Stimulated activated naive B cell treated with anti-CD40 and anti-IgM and Interleukin-4, amounts not matched to agents 10 μg/mL and 1 μg/mL and 100 μg/mL, for 72 hours (primary cell): ENCODE data around the gene PAK2.
"Not testable (repeated sequence)": the region's sequence is repeated elsewhere in the genome, so short reads cannot be mapped to it uniquely, and the experiment has no call there.

Source experiments
- ATAC-seq, 2 donors: fragments of 150-1000 bp; cut with Tn5 transposase; replicated peaks; 2 replicates each; pipeline ENCODE4 v1.10.0; 2021; ENCODE audit warnings: moderate library complexity in 1 of 2
- DNase-seq: peaks from one replicate; pipeline ENCODE4 v3.0.0; 2021
- H3K27ac Mint-ChIP-seq: one replicate; pipeline ENCODE4 v1.8.0; 2022; ENCODE audit warnings: mild to moderate bottlenecking, mixed read lengths
- H3K27me3 Mint-ChIP-seq, 2 donors: one replicate each; pipeline ENCODE4 v1.8.0; 2022; ENCODE audit warnings: mixed read lengths in 2 of 2
- H3K36me3 Mint-ChIP-seq, 2 donors: one replicate each; pipeline ENCODE4 v1.8.0; 2022; ENCODE audit warnings: mixed read lengths in 2 of 2, mild to moderate bottlenecking in 1 of 2
- H3K4me1 Mint-ChIP-seq, 2 donors: one replicate each; pipeline ENCODE4 v1.8.0; 2022; ENCODE audit warnings: mixed read lengths in 2 of 2, mild to moderate bottlenecking in 1 of 2
- H3K4me3 Mint-ChIP-seq, 2 donors: one replicate each; pipeline ENCODE4 v1.8.0; 2022; ENCODE audit warnings: mild to moderate bottlenecking in 2 of 2, mixed read lengths in 2 of 2, moderate library complexity in 1 of 2
- H3K9me3 Mint-ChIP-seq, 2 donors: one replicate each; pipeline ENCODE4 v1.8.0; 2022; ENCODE audit warnings: mixed read lengths in 2 of 2, mild to moderate bottlenecking in 1 of 2

PAK2 gene

GRCh38 chr3:196867155-196867506 is 127.5 kb downstream of the PAK2 start:
- Mint-ChIP-seq H3K27ac (peak overlapping the region; percentile 94), H3K36me3 (peaks cover 3 to 4% of the 10 kb centered on the region in 2 donors), H3K27me3 (no peaks in the 10 kb centered on the region), H3K9me3 (peaks cover 0 to 2% of the 10 kb centered on the region in 2 donors), H3K4me1 (peaks cover 9 to 17% of the 10 kb centered on the region in 2 donors), H3K4me3 (peak overlapping the region; percentile 98 to 99)
- DNase-seq (no peak), ATAC-seq (no peak)

DNA sequence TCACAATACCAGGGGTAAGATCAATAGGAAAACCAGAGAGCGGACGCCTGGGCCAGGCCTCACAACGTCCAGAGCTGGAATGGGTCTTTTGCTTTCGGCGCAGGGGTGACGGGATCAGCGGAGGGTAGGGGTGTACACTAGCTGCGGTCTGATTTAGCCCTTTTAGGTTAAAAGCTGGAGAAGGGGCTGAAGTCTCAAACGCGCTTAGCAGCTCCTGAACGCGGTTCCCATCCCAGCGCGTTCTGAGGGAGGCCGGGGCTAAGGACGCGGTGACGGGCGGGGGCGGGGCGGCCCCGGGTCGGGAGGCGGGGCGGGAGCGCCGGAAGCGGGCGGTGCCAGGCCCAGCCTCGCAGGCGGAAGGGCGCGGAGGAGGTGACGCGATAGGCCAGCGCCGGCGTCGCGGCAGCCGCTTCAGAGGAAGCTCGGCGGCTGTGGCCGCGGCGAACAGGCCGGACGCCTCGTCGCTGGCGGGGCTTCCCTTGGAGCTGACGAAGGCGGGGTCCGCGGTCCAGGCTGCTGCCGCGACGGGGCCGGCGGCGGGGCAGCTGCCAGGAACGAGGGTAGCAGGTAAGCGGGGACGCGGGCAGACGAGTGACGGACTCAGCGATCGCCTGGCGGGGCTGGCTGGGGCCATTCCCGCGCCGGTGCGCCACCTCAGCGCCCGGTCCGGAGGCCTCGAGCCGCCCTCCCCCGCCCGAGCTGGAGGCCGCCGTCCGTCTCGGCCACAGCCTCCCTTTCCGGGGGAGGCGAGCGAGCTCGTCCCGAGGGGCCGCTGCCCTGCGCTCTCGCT is 128.0 kb downstream of the PAK2 start, which contains the start of gene SENP5:
Gene SENP5 (plus strand): TSS at position 414 of the 790 bp plus-strand sequence. CDS start 17,262 bp downstream, outside the sequence.
- peaks cover 9 to 19% of the 10 kb centered on the region in 2 donors for H3K4me1 Mint-ChIP-seq
- no peaks in the 10 kb centered on the region for H3K27me3 Mint-ChIP-seq
- H3K9me3 Mint-ChIP-seq: peaks cover 0 to 2% of the 10 kb centered on the region in 2 donors
- ATAC-seq (peak; percentile 95 to 97), DNase-seq (peak; percentile 83)
- H3K27ac Mint-ChIP-seq: peak within 1 kb of the TSS; percentile 98
- peak within 1 kb of the TSS; percentile 98 to 99 for H3K4me3 Mint-ChIP-seq
- H3K36me3 Mint-ChIP-seq: peaks cover 3 to 4% of the 10 kb centered on the region in 2 donors

- Mint-ChIP-seq H3K27me3 (no peaks in the 10 kb centered on the region), H3K27ac (peak overlapping the region; percentile 98), H3K36me3 (peaks cover 3 to 4% of the 10 kb centered on the region in 2 donors), H3K4me3 (peak overlapping the region; percentile 98 to 99), H3K4me1 (peaks cover 9 to 22% of the 10 kb centered on the region in 2 donors), H3K9me3 (peaks cover 0 to 2% of the 10 kb centered on the region in 2 donors)
- no peak for DNase-seq
- ATAC-seq: peak; percentile 37 to 41
Measured at GRCh38 chr3:196868297-196868661, 128.6 kb downstream of the PAK2 start.

GRCh38 chr3:196872316-196872715 is 132.7 kb downstream of the PAK2 start:
- DNase-seq (no peak), ATAC-seq (no peak)
- Mint-ChIP-seq H3K27ac (no peak overlapping the region), H3K36me3 (peaks cover 4 to 13% of the 10 kb centered on the region in 2 donors), H3K4me1 (peaks cover 14 to 32% of the 10 kb centered on the region in 2 donors), H3K27me3 (no peaks in the 10 kb centered on the region), H3K4me3 (no peak overlapping the region), H3K9me3 (no peaks in the 10 kb centered on the region)

GRCh38 chr3:196874511-196875094 is 134.9 kb downstream of the PAK2 start:
- H3K27me3 Mint-ChIP-seq, DNase-seq, ATAC-seq, H3K27ac Mint-ChIP-seq, H3K9me3 Mint-ChIP-seq, H3K4me3 Mint-ChIP-seq, H3K36me3 Mint-ChIP-seq: not testable (repeated sequence)
- H3K4me1 Mint-ChIP-seq: peaks cover 20 to 36% of the 10 kb centered on the region in 2 donors

GRCh38 chr3:196875258-196875657 is 135.6 kb downstream of the PAK2 start:
- no peak overlapping the region for H3K27ac Mint-ChIP-seq
- DNase-seq (no peak), ATAC-seq (no peak)
- no peaks in the 10 kb centered on the region for H3K9me3 Mint-ChIP-seq
- peaks cover 5 to 9% of the 10 kb centered on the region in 2 donors for H3K36me3 Mint-ChIP-seq
- no peaks in the 10 kb centered on the region for H3K27me3 Mint-ChIP-seq
- peaks cover 18 to 36% of the 10 kb centered on the region in 2 donors for H3K4me1 Mint-ChIP-seq
- no peak overlapping the region for H3K4me3 Mint-ChIP-seq
